GM19023 (cell line): Measurements from ENCODE around the gene PBX4.
"Not testable (repeated sequence)": the region's sequence is repeated elsewhere in the genome, so short reads cannot be mapped to it uniquely, and the experiment has no call there.

Experiments
- ATAC-seq: cut with Tn5 transposase; IDR thresholded peaks from one replicate; pipeline ENCODE4 v1.9.1; 2021; ENCODE audit warnings: mild to moderate bottlenecking, moderate library complexity; ENCODE audit not compliant: unreplicated experiment

Gene PBX4

GRCh38 chr19:19627621-19628500 is 9.4 kb upstream of the PBX4 start, which contains the start of gene LPAR2:
Gene LPAR2 (minus strand): TSS chr19:19628220. CDS start chr19:19627275, 945 bp downstream.
- peak; percentile 61 for ATAC-seq

- ATAC-seq = no peak
Measured at GRCh38 chr19:19626516-19627472, 8.3 kb upstream of the PBX4 start.

- no peak for ATAC-seq
Measured at GRCh38 chr19:19624032-19624570, 5.6 kb upstream of the PBX4 start.

- no peak for ATAC-seq
Measured at GRCh38 chr19:19623383-19623782, 4.9 kb upstream of the PBX4 start.

GRCh38 chr19:19619849-19620210 is 1.3 kb upstream of the PBX4 start:
- no peak for ATAC-seq

- no peak for ATAC-seq
Measured at GRCh38 chr19:19619181-19619848, 828 bp upstream of the PBX4 start.

GRCh38 chr19:19615086-19615485 is 3.4 kb downstream of the PBX4 start:
- ATAC-seq = no peak

- ATAC-seq = no peak
Measured at GRCh38 chr19:19613506-19613905, 5.0 kb downstream of the PBX4 start.

- ATAC-seq = no peak
Measured at GRCh38 chr19:19610376-19611202, 7.9 kb downstream of the PBX4 start.

- ATAC-seq = not testable (repeated sequence)
Measured at GRCh38 chr19:19606686-19607085, 11.8 kb downstream of the PBX4 start.

- ATAC-seq = no peak
Measured at GRCh38 chr19:19606021-19606420, 12.5 kb downstream of the PBX4 start.

- no peak for ATAC-seq
Measured at GRCh38 chr19:19602713-19603324, 15.7 kb downstream of the PBX4 start.

- ATAC-seq = no peak
Measured at GRCh38 chr19:19602136-19602712, 16.3 kb downstream of the PBX4 start.

- ATAC-seq = no peak
Measured at GRCh38 chr19:19600793-19601330, 17.6 kb downstream of the PBX4 start.

GRCh38 chr19:19598728-19599451 is 19.6 kb downstream of the PBX4 start:
- peak; percentile 37 for ATAC-seq

GRCh38 chr19:19597809-19598306 is 20.6 kb downstream of the PBX4 start:
- peak; percentile 58 for ATAC-seq

- no peak for ATAC-seq
Measured at GRCh38 chr19:19595171-19595701, 23.3 kb downstream of the PBX4 start.

- no peak for ATAC-seq
Measured at GRCh38 chr19:19594381-19594780, 24.1 kb downstream of the PBX4 start.
